ENCODE data around the gene GLS.
A peak's percentile ranks its signal among the peaks of the same experiment; 100 is the strongest.
"Not testable (repeated sequence)": the region's sequence is repeated elsewhere in the genome, so short reads cannot be mapped to it uniquely, and the experiment has no call there.

Gene GLS

GRCh38 chr2:190933361-190933760 lies 52.7 kb downstream of the GLS start:
- no peak for DNase-seq (ENCODE audit: low read depth)

GRCh38 chr2:190935054-190935453 lies 54.4 kb downstream of the GLS start:
- DNase-seq (ENCODE audit: low read depth): no peak

- DNase-seq (ENCODE audit: low read depth): no peak
These were observed 58.2 kb downstream of the GLS start for GRCh38 chr2:190938771-190939335.

- DNase-seq (ENCODE audit: low read depth): peak; percentile 38
These were observed 59.8 kb downstream of the GLS start for GRCh38 chr2:190940454-190940853.

GRCh38 chr2:190941571-190941970 lies 61.0 kb downstream of the GLS start:
- no peak for DNase-seq (ENCODE audit: low read depth)

- no peak for DNase-seq (ENCODE audit: low read depth)
These were observed 62.1 kb downstream of the GLS start for GRCh38 chr2:190942697-190943096.

- DNase-seq (ENCODE audit: low read depth): no peak
These were observed 63.1 kb downstream of the GLS start for GRCh38 chr2:190943706-190944105.

- DNase-seq (ENCODE audit: low read depth): peak; percentile 41
These were observed 66.5 kb downstream of the GLS start for GRCh38 chr2:190947141-190947540.

- DNase-seq (ENCODE audit: low read depth): peak; percentile 77
These were observed 67.2 kb downstream of the GLS start for GRCh38 chr2:190947711-190948251.

- peak; percentile 62 for DNase-seq (ENCODE audit: low read depth)
These were observed 68.0 kb downstream of the GLS start for GRCh38 chr2:190948671-190949070.

GRCh38 chr2:190950566-190950991 lies 70.0 kb downstream of the GLS start:
- DNase-seq (ENCODE audit: low read depth): no peak

- DNase-seq (ENCODE audit: low read depth): no peak
These were observed 72.6 kb downstream of the GLS start for GRCh38 chr2:190953257-190953656.

- peak; percentile 69 for DNase-seq (ENCODE audit: low read depth)
These were observed 79.5 kb downstream of the GLS start for GRCh38 chr2:190959911-190960788.

- DNase-seq (ENCODE audit: low read depth): not testable (repeated sequence)
These were observed 80.5 kb downstream of the GLS start for GRCh38 chr2:190961117-190961516.

- peak; percentile 66 for DNase-seq (ENCODE audit: low read depth)
These were observed 81.4 kb downstream of the GLS start for GRCh38 chr2:190961918-190962487.

- DNase-seq (ENCODE audit: low read depth): no peak
These were observed 82.5 kb downstream of the GLS start for GRCh38 chr2:190963088-190963487.

- DNase-seq (ENCODE audit: low read depth): no peak
These were observed 83.7 kb downstream of the GLS start for GRCh38 chr2:190964170-190964795.

- no peak for DNase-seq (ENCODE audit: low read depth)
These were observed 85.1 kb downstream of the GLS start for GRCh38 chr2:190965580-190966222.

- DNase-seq (ENCODE audit: low read depth): no peak
These were observed 87.9 kb downstream of the GLS start for GRCh38 chr2:190968522-190968921.

- no peak for DNase-seq (ENCODE audit: low read depth)
These were observed 89.5 kb downstream of the GLS start for GRCh38 chr2:190970160-190970559.

GRCh38 chr2:190970873-190971506 lies 90.4 kb downstream of the GLS start:
- DNase-seq (ENCODE audit: low read depth): no peak
